H1 (cell line): ENCODE results near the gene CDT1. TPM values are rescaled to one million over a fixed set of nuclear protein-coding genes. Genes with fewer than 3 reads are reported as not detected.

Source experiments
- CTCF ChIA-PET: fragments of 300-600 bp; sonication (Branson Sonifier 250); formaldehyde crosslinking; loops from one replicate; lab custom pipeline; 2021; ENCODE audit not compliant: partially characterized antibody; lab: Charles Lee
- POLR2A ChIA-PET: fragments of 300-600 bp; sonication (Branson Sonifier 250); formaldehyde crosslinking; loops from one replicate; lab custom pipeline; 2021; ENCODE audit warnings: inconsistent platforms; ENCODE audit not compliant: partially characterized antibody; lab: Charles Lee
- DNase-seq, 2 experiments: peaks; one replicate each; pipeline versions ENCODE4 v3.0.0 to v3.0.0-alpha.2; 2010 to 2022; ENCODE audit warnings: low spot score in 2 of 2, low read depth in 1 of 2, mixed read lengths in 1 of 2
- FAIRE-seq: peaks from 2 replicates; lab custom pipeline; 2011; peaks lifted over from hg19 to GRCh38; lab: Jason Lieb, UNC
- H2AFZ ChIP-seq: 2 replicates; pipeline ENCODE4 v1.8.1; 2012; ENCODE audit warnings: low read length, inconsistent platforms
- H2AK5ac ChIP-seq: 2 replicates; pipeline ENCODE4 v1.6.1; 2013; ENCODE audit warnings: low read depth, low read length
- H2BK120ac ChIP-seq: replicated peaks from 2 replicates; pipeline ENCODE3; 2013; ENCODE audit warnings: low read depth, low read length, inconsistent platforms
- H2BK12ac ChIP-seq: 2 replicates; pipeline ENCODE4 v1.6.1; 2013; ENCODE audit warnings: low read depth, low read length
- H2BK15ac ChIP-seq: 2 replicates; pipeline ENCODE4 v1.6.1; 2013; ENCODE audit warnings: low read length
- H2BK20ac ChIP-seq: 2 replicates; pipeline ENCODE4 v1.6.1; 2013; ENCODE audit warnings: low read length
- H2BK5ac ChIP-seq: 2 replicates; pipeline ENCODE4 v1.6.1; 2013; ENCODE audit warnings: low read depth, low read length
- H3K14ac ChIP-seq: 2 replicates; pipeline ENCODE4 v1.6.1; 2013; ENCODE audit warnings: inconsistent platforms; ENCODE audit not compliant: insufficient read length
- H3K18ac ChIP-seq: 2 replicates; pipeline ENCODE4 v1.6.1; 2013; ENCODE audit warnings: low read length; ENCODE audit errors: extremely low read depth
- H3K23ac ChIP-seq: 2 replicates; pipeline ENCODE4 v1.6.1; 2013; ENCODE audit warnings: inconsistent platforms; ENCODE audit not compliant: insufficient read length
- H3K23me2 ChIP-seq: 2 replicates; pipeline ENCODE4 v1.6.1; 2013; ENCODE audit warnings: low read depth, low read length
- H3K27ac ChIP-seq: 2 replicates; pipeline ENCODE4 v1.6.1; 2011; ENCODE audit warnings: low read depth, low read length, inconsistent platforms
- H3K27me3 ChIP-seq, 4 experiments: replicated peaks in 1 of 4; 1 replicate in 1 of 4; 2 replicates in 3 of 4; pipeline versions ENCODE4 v1.6.1 to v1.8.1; 2011 to 2013; ENCODE audit warnings: low read length in 3 of 4, mild to moderate bottlenecking in 3 of 4, inconsistent platforms in 2 of 4, mixed read lengths in 2 of 4, moderate library complexity in 1 of 4; ENCODE audit not compliant: control insufficient read depth in 3 of 4, insufficient read depth in 3 of 4; ENCODE audit errors: extremely low read depth in 1 of 4
- H3K36me3 ChIP-seq, 4 experiments: 2 replicates each; pipeline versions ENCODE4 v1.6.1 to v1.8.1; 2011 to 2013; ENCODE audit warnings: mild to moderate bottlenecking in 4 of 4, low read length in 3 of 4, moderate library complexity in 2 of 4, control low read depth in 1 of 4, inconsistent platforms in 1 of 4; ENCODE audit not compliant: insufficient read depth in 4 of 4, control insufficient read depth in 2 of 4
- H3K4ac ChIP-seq: replicated peaks from 2 replicates; pipeline ENCODE3; 2013; ENCODE audit warnings: low read length, low read depth, mixed read lengths, inconsistent platforms; ENCODE audit not compliant: insufficient read length
- H3K4me1 ChIP-seq, 4 experiments: replicated peaks in 1 of 4; 1 replicate in 1 of 4; 2 replicates in 3 of 4; pipeline versions ENCODE4 v1.6.1 to v1.8.1; 2011 to 2013; ENCODE audit warnings: low read length in 3 of 4, inconsistent platforms in 2 of 4, mixed read lengths in 1 of 4; ENCODE audit not compliant: insufficient read depth in 4 of 4, control insufficient read depth in 3 of 4
- H3K4me2 ChIP-seq, 2 experiments: 2 replicates each; pipeline versions ENCODE4 v1.6.1 to v1.8.1; 2011 to 2013; ENCODE audit warnings: low read depth in 2 of 2, low read length in 2 of 2, control low read depth in 1 of 2, inconsistent platforms in 1 of 2, mild to moderate bottlenecking in 1 of 2; ENCODE audit not compliant: insufficient read depth in 1 of 2
- H3K4me3 ChIP-seq, 4 experiments: fragments of 200-600, 300-600 bp in 1 of 4; sonication (generic), shearing (Covaris generic), sonication (Bioruptor Twin) in 1 of 4; 2 replicates each; pipeline versions ENCODE4 v1.5.1 to v1.8.1; 2011 to 2016; ENCODE audit warnings: low read length in 4 of 4, low read depth in 3 of 4, control low read depth in 2 of 4, inconsistent platforms in 2 of 4, mild to moderate bottlenecking in 2 of 4, mixed read lengths in 1 of 4, moderate library complexity in 1 of 4; ENCODE audit not compliant: insufficient read depth in 2 of 4; ENCODE audit errors: extremely low read depth in 1 of 4
- H3K56ac ChIP-seq: replicated peaks from 2 replicates; pipeline ENCODE3; 2013; ENCODE audit warnings: low read depth, mild to moderate bottlenecking, mixed read lengths, low read length, inconsistent platforms; ENCODE audit not compliant: insufficient read length
- H3K79me1 ChIP-seq: 2 replicates; pipeline ENCODE4 v1.6.1; 2013; ENCODE audit warnings: low read depth, low read length, control low read depth
- H3K79me2 ChIP-seq, 2 experiments: 2 replicates each; pipeline versions ENCODE4 v1.6.1 to v1.8.1; 2012 to 2013; ENCODE audit warnings: low read length in 2 of 2, mild to moderate bottlenecking in 2 of 2, inconsistent platforms in 1 of 2; ENCODE audit not compliant: insufficient read depth in 2 of 2, control insufficient read depth in 1 of 2
- H3K9ac ChIP-seq, 4 experiments: replicated peaks in 1 of 4; 1 replicate in 1 of 4; 2 replicates in 3 of 4; pipeline versions ENCODE4 v1.6.1 to v1.8.1; 2011 to 2013; ENCODE audit warnings: low read depth in 3 of 4, low read length in 3 of 4, control low read depth in 2 of 4, mild to moderate bottlenecking in 2 of 4, moderate library complexity in 2 of 4, inconsistent platforms in 1 of 4; ENCODE audit errors: extremely low read depth in 1 of 4
- H3K9me3 ChIP-seq, 2 experiments: 2 replicates each; pipeline versions ENCODE4 v1.6.1 to v1.8.1; 2012 to 2013; ENCODE audit warnings: mild to moderate bottlenecking in 2 of 2, moderate library complexity in 2 of 2, control low read depth in 1 of 2, inconsistent platforms in 1 of 2, low read depth in 1 of 2, low read length in 1 of 2, mixed read lengths in 1 of 2; ENCODE audit not compliant: insufficient read depth in 2 of 2
- H4K20me1 ChIP-seq, 2 experiments: replicated peaks in 1 of 2; 2 replicates each; pipeline versions ENCODE3 to v1.8.1; 2011 to 2013; ENCODE audit warnings: inconsistent platforms in 2 of 2, low read length in 2 of 2, mild to moderate bottlenecking in 1 of 2; ENCODE audit not compliant: insufficient read depth in 2 of 2, control insufficient read depth in 1 of 2
- H4K5ac ChIP-seq: 2 replicates; pipeline ENCODE4 v1.6.1; 2013; ENCODE audit warnings: low read length, low read depth, mixed read lengths, inconsistent platforms; ENCODE audit not compliant: insufficient read length
- H4K8ac ChIP-seq: 2 replicates; pipeline ENCODE4 v1.8.0; 2013; ENCODE audit warnings: mild to moderate bottlenecking, moderate library complexity, low read length, inconsistent platforms; ENCODE audit not compliant: insufficient read depth; ENCODE audit errors: extremely low read depth
- H4K91ac ChIP-seq: replicated peaks from 2 replicates; pipeline ENCODE3; 2013; ENCODE audit warnings: low read length, mixed read lengths, inconsistent platforms; ENCODE audit not compliant: insufficient read length
- ATF2 ChIP-seq: IDR thresholded peaks from 2 replicates; pipeline ENCODE4 v1.6.1; 2012; ENCODE audit warnings: low read length, inconsistent platforms
- EGR1 ChIP-seq: IDR thresholded peaks from 2 replicates; pipeline ENCODE4 v1.6.1; 2011; ENCODE audit warnings: low read depth, low read length, borderline replicate concordance
- EP300 ChIP-seq, 2 experiments: IDR thresholded peaks; 1 replicate in 1 of 2; 2 replicates in 1 of 2; pipeline ENCODE4 v1.6.1; 2011 to 2012; ENCODE audit warnings: low read depth in 2 of 2, low read length in 2 of 2, mild to moderate bottlenecking in 2 of 2, borderline replicate concordance in 1 of 2, inconsistent platforms in 1 of 2, moderate library complexity in 1 of 2
- KDM1A ChIP-seq: fragments of 200-600, 300-600 bp; sonication (generic); IDR thresholded peaks from 2 replicates; pipeline ENCODE4 v1.7.1; 2016; ENCODE audit warnings: mild to moderate bottlenecking, low read length, borderline replicate concordance
- PHF8 ChIP-seq: fragments of 200-600 bp; sonication (generic); conservative IDR thresholded peaks from 2 replicates; pipeline ENCODE4 v1.7.1; 2012; ENCODE audit warnings: low read depth, mild to moderate bottlenecking, inconsistent platforms, low read length, moderate library complexity
- RXRA ChIP-seq: IDR thresholded peaks from 2 replicates; pipeline ENCODE4 v1.6.1; 2011; ENCODE audit warnings: low read depth, mild to moderate bottlenecking, low read length, moderate library complexity; ENCODE audit not compliant: insufficient read depth
- SIX5 ChIP-seq: IDR thresholded peaks from 2 replicates; pipeline ENCODE4 v1.6.1; 2011; ENCODE audit warnings: mild to moderate bottlenecking, low read depth, low read length
- TAF1 ChIP-seq: IDR thresholded peaks from 2 replicates; pipeline ENCODE4 v1.6.1; 2011; ENCODE audit warnings: mild to moderate bottlenecking, low read depth, low read length
- WGBS, 2 experiments: shearing (Covaris generic) in 1 of 2; methylation state at CpG; one replicate each; pipeline versions ENCODE4 v1.1.6 to v1.1.7; 2013 to 2015; ENCODE audit warnings: low lambda C conversion rate in 2 of 2, mixed read lengths in 2 of 2, inconsistent platforms in 1 of 2, low coverage in 1 of 2, missing lambda C conversion rate in 1 of 2; ENCODE audit not compliant: insufficient replicate concordance in 2 of 2, insufficient coverage in 1 of 2, insufficient read length in 1 of 2; ENCODE audit errors: extremely low coverage in 1 of 2, missing lambda C conversion rate in 1 of 2; 5-methylcytosine and 5-hydroxymethylcytosine counted together
- polyA plus RNA-seq, 7 experiments: library from polyadenylated mRNA; depleted of rRNA in 3 of 7; stranded (reverse) in 5 of 7; unstranded in 2 of 7; fragments of >200 nt in 5 of 7; fragments of 200-250 nt in 2 of 7; gene quantifications; 1 replicate in 5 of 7; 2 replicates in 1 of 7; 4 replicates in 1 of 7; pipeline versions ENCODE4 v1.2.1 to v1.2.3, GENCODE V29; 2011 to 2013; ENCODE audit warnings: missing spikeins in 2 of 7, mixed read lengths in 2 of 7
- total RNA-seq: library from RNA; stranded (reverse); fragmentation: NEBNext Ultra II Directional; extraction: Animal tissue kit (Norgen Biotek cat#: 25700); gene quantifications from 2 replicates; pipeline ENCODE4 v1.2.1, GENCODE V29; 2021

Gene CDT1
- total and polyA plus RNA-seq, 2 of the 8 experiments (the other 6 are each of a cell fraction or from before 2014, with no cell fraction given): 76.7 to 95.4 TPM

- Histone ChIP-seq H3K9me3 (no peaks in the 10 kb centered on the region), H2AK5ac (peak overlapping the region; percentile 40; the same call in 1 of the 2 replicates), H3K4me2 (peak overlapping the region; percentile 16 to 71), H3K79me2 (peaks cover 0 to 26% of the 10 kb centered on the region in 2 experiments; a peak in 1 of 4 replicates), H2BK120ac (no peak overlapping the region), H4K20me1 (peaks cover 0 to 11% of the 10 kb centered on the region in 2 experiments), H4K5ac (no peak overlapping the region), H2BK20ac (no peak overlapping the region), H3K36me3 (no peaks in the 10 kb centered on the region), H3K4me1 (peaks cover 0 to 9% (median 3%) of the 10 kb centered on the region in 4 experiments; a peak in 5 of 7 replicates), H3K18ac (peak overlapping the region; percentile 83), H3K14ac (no peak overlapping the region), H3K4ac (peak overlapping the region; percentile 53), H4K8ac (no peak overlapping the region; the same call in 1 of the 2 replicates), H3K27me3 (peaks cover 0 to 6% (median 3%) of the 10 kb centered on the region in 4 experiments; a peak in 3 of 7 replicates), H3K9ac (no peak overlapping the region), H4K91ac (peak overlapping the region; percentile 5), H3K56ac (no peak overlapping the region), H2BK5ac (0 out of 2 replicates have a peak overlapping the region, but pooled peaks have one; percentile 39), H3K27ac (no peak overlapping the region), H2BK15ac (peak overlapping the region; percentile 46; the same call in 1 of the 2 replicates), H3K23ac (no peak overlapping the region), H2AFZ (no peak overlapping the region), H3K23me2 (peaks cover 6% of the 10 kb centered on the region; the same call in 1 of the 2 replicates), H3K79me1 (peaks cover 4% of the 10 kb centered on the region; the same call in 1 of the 2 replicates), H2BK12ac (0 out of 2 replicates have a peak overlapping the region, but pooled peaks have one; percentile 2), H3K4me3 (peak overlapping the region in 3 of 4 experiments; percentile 4 to 71 (median 49); a peak in 5 of 8 replicates)
- WGBS, 2 experiments: 67% methylated on average over 25 of the region's 27 CpGs; no CpG with 5 or more reads in 1 of the 2 experiments
- ChIA-PET POLR2A (interaction anchor here (0.7 to 2.2 kb wide), 9 partner anchors 9 to 29 kb away, joined by 3 to 12 read pairs (median 3); no protein-coding TSS in a partner anchor), CTCF (interaction anchor here (0.7 to 7.4 kb wide), 13 partner anchors 10 to 1002 kb away, joined by 3 to 94 read pairs (median 4); no protein-coding TSS in a partner anchor)
- TF ChIP-seq TAF1 (no peak), PHF8 (no peak), EP300 (IDR thresholded peaks at IDR 0.05; ENCODE audit: borderline replicate concordance in 1 of 2, low read depth in 2 of 2, low read length in 2 of 2) (no peak), SIX5 (no peak), ATF2 (no peak), RXRA (no peak), KDM1A (no peak), EGR1 (no peak)
- no peak for FAIRE-seq
- DNase-seq: no peak
Observed at GRCh38 chr16:88783391-88784073, 20.1 kb upstream of the CDT1 start.
